ENCODE data around the gene TMEM272.

GRCh38 chr13:51829568-51829899 lies 15.4 kb downstream of the TMEM272 start:
- TF ChIP-seq CTCF (IDR thresholded peaks at IDR 0.05; ENCODE audit: borderline replicate concordance, extremely low read depth, low read length, poor library complexity, severe bottlenecking) (no peak), EZH2 (IDR thresholded peaks at IDR 0.05; ENCODE audit: borderline replicate concordance, low read depth, low read length, severe bottlenecking) (no peak)
